Stomach (tissue), 9 donors: ENCODE measurements around the gene POLE. TPM values are rescaled to one million over a fixed set of nuclear protein-coding genes. Genes with fewer than 3 reads are reported as not detected.

Experiments used
- DNase-seq, 2 donors: peaks; one replicate each; pipeline versions ENCODE4 v3.0.0 to v3.0.0-alpha.2; 2013 to 2019
- H3K27ac ChIP-seq, 5 donors: fragments of 200-600 bp in 4 of 5; sonication (generic) in 4 of 5; one replicate each; pipeline ENCODE4 v1.5.1; 2013 to 2019; ENCODE audit warnings: mild to moderate bottlenecking in 1 of 5, moderate library complexity in 1 of 5
- H3K27me3 ChIP-seq, 3 donors: fragments of 200-600 bp; sonication (generic); one replicate each; pipeline ENCODE4 v1.5.1; 2017 to 2019; ENCODE audit warnings: mixed run types in 1 of 3
- H3K36me3 ChIP-seq, 4 donors: fragments of 200-600 bp; sonication (generic); 1 replicate in 3 of 4; 2 replicates in 1 of 4; pipeline ENCODE4 v1.5.1; 2016 to 2019
- H3K4me1 ChIP-seq, 4 donors: fragments of 200-600 bp; sonication (generic); one replicate each; pipeline ENCODE4 v1.5.1; 2016 to 2019
- H3K4me3 ChIP-seq, 4 donors: fragments of 200-600 bp; sonication (generic) in 3 of 4; one replicate each; pipeline ENCODE4 v1.5.1; 2016 to 2019; ENCODE audit warnings: mild to moderate bottlenecking in 1 of 4
- H3K9me3 ChIP-seq, 4 donors: fragments of 200-600 bp; sonication (generic); one replicate each; pipeline ENCODE4 v1.5.1; 2016 to 2019
- EP300 ChIP-seq: sonication (generic); formaldehyde crosslinking; IDR thresholded peaks from one replicate; pipeline ENCODE4 v1.6.1; 2017; ENCODE audit warnings: antibody characterized with exemption
- POLR2A ChIP-seq, 4 donors: fragments of 450-650 bp; IDR thresholded peaks; one replicate each; pipeline ENCODE4 v1.6.1; 2016; ENCODE audit warnings: antibody characterized with exemption in 4 of 4, control low read depth in 2 of 4, mild to moderate bottlenecking in 1 of 4, moderate library complexity in 1 of 4
- POLR2AphosphoS5 ChIP-seq, 3 donors: sonication (generic); formaldehyde crosslinking; IDR thresholded peaks; one replicate each; pipeline ENCODE4 v1.6.1; 2016; ENCODE audit warnings: antibody characterized with exemption in 3 of 3
- WGBS, 5 donors: extraction: QIAGEN DNeasy Blood & Tissue Kit in 3 of 5; methylation state at CpG; one replicate each; pipeline versions ENCODE4 v1.1.5 to v1.1.7; 2013 to 2018; 5-methylcytosine and 5-hydroxymethylcytosine counted together
- intact Hi-C: fragments of 100-400 bp; cut with DNase I; formaldehyde crosslinking; loops from one replicate; pipeline ENCODE4 v1.15.1; 2023; ENCODE audit warnings: low total_unique reads
- polyA plus RNA-seq, 3 donors: library from polyadenylated mRNA; stranded (reverse); fragments of 200-250 nt; gene quantifications; one replicate each; pipeline ENCODE4 v1.2.3, GENCODE V29; 2013
- total RNA-seq, 5 donors: library from RNA; depleted of rRNA; stranded (reverse); fragments of >200 nt; gene quantifications; one replicate each; pipeline versions ENCODE4 v1.1.0 to v1.2.3, GENCODE V29; 2014 to 2016
- TF ChIP-seq, protein P1 (sequence below), 7 experiments: fragments of 450-650 bp in 4 of 7; fragments of 200-600 bp in 3 of 7; sonication (generic) in 3 of 7; IDR thresholded peaks; one replicate each; pipeline ENCODE4 v1.5.1; 2016 to 2019; ENCODE audit warnings: antibody characterized with exemption in 7 of 7, control low read depth in 2 of 7, mild to moderate bottlenecking in 1 of 7
- donor health status: healthy with polysubstance abuse.
- donor health status: Bipolar disorder and iron deficiency.
- donor health status: healthy.

The POLE gene
- total and polyA plus RNA-seq, 8 donors = 12.7 to 144 (median 43.3) TPM

GRCh38 chr12:132672116-132672515 lies 15.0 kb downstream of the POLE start:
- WGBS, 5 donors = 84 to 90% (median 86%) methylated on average over 14 to 16 of the region's 16 CpGs
- Histone ChIP-seq H3K4me1 (no peaks in the 10 kb centered on the region), H3K27ac (no peak overlapping the region), H3K27me3 (no peaks in the 10 kb centered on the region), H3K9me3 (no peaks in the 10 kb centered on the region), H3K4me3 (no peak overlapping the region), H3K36me3 (peaks cover 54 to 98% (median 98%) of the 10 kb centered on the region in 4 donors)
- no peak for DNase-seq
- intact Hi-C loops = no loop called here
- TF ChIP-seq EP300 (no peak), POLR2A (IDR thresholded peaks at IDR 0.05) (no peak), POLR2AphosphoS5 (IDR thresholded peaks at IDR 0.05) (no peak)
- TF ChIP-seq, protein P1, sequence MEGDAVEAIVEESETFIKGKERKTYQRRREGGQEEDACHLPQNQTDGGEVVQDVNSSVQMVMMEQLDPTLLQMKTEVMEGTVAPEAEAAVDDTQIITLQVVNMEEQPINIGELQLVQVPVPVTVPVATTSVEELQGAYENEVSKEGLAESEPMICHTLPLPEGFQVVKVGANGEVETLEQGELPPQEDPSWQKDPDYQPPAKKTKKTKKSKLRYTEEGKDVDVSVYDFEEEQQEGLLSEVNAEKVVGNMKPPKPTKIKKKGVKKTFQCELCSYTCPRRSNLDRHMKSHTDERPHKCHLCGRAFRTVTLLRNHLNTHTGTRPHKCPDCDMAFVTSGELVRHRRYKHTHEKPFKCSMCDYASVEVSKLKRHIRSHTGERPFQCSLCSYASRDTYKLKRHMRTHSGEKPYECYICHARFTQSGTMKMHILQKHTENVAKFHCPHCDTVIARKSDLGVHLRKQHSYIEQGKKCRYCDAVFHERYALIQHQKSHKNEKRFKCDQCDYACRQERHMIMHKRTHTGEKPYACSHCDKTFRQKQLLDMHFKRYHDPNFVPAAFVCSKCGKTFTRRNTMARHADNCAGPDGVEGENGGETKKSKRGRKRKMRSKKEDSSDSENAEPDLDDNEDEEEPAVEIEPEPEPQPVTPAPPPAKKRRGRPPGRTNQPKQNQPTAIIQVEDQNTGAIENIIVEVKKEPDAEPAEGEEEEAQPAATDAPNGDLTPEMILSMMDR (IDR thresholded peaks at IDR 0.05) = no peak

GRCh38 chr12:132669166-132669879 lies 17.8 kb downstream of the POLE start:
- TF ChIP-seq EP300 = no peak
- no peak for TF ChIP-seq POLR2AphosphoS5 (IDR thresholded peaks at IDR 0.05)
- TF ChIP-seq, protein P1 (IDR thresholded peaks at IDR 0.05) = no peak
- TF ChIP-seq POLR2A (IDR thresholded peaks at IDR 0.05) = no peak
- peaks cover 58 to 98% (median 98%) of the 10 kb centered on the region in 4 donors for H3K36me3 ChIP-seq
- intact Hi-C loops = no loop called here

DNA sequence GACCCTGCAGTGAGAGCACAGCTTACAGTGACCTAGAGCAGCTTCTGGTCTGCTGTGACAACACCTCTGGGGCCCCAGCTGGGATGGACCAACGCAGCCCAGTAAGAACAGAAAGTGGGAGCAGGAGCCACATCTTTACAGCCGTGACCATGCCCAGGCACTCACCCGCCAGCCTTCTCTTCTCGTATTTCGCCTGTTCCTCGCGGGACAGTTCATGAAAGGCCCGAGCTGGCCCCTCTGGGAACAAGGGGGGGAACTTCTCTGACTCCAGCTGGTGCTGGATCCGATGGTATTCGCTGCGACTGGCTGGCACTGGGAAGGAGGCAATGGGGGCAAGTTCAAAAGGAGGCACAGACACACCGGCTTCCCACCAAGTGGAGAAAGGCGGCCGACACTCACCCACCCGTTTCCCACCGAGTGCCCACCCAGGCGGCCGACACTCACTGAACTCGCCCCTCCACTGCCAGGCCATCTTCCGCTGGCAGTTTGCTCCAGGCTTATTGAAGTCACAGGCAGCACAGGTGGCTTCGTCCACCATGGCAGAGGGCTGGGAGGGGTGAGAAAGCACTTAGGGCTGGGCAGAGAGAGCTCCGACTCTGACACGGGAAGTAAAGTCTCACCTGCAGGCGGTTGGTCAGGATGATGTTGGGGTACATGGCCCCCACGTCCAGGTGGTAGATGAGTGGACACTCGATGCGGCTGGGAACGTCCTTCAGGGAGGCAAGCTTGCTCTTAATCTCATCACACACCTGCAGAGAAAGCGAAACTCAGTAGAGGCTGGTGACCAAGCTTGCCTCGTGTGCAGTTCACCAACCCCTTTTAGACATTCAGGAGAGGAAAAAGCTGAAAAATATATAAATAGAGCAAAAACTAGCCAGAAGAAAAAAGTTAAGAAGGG lies 18.7 kb downstream of the POLE start:
- DNase-seq = no peak
- WGBS, 5 donors = 94 to 98% (median 97%) methylated on average over 19 to 30 of the region's 30 CpGs

More at GRCh38 chr12:132669166-132669879, 17.8 kb downstream of the POLE start:
- no peaks in the 10 kb centered on the region for H3K27me3 ChIP-seq
- no peak overlapping the region for H3K27ac ChIP-seq
- no peaks in the 10 kb centered on the region for H3K4me1 ChIP-seq
- H3K9me3 ChIP-seq = no peaks in the 10 kb centered on the region
- 89 to 95% (median 91%) methylated on average over 17 of the region's 17 CpGs for WGBS, 5 donors
- DNase-seq = no peak
- H3K4me3 ChIP-seq = no peak overlapping the region

DNA sequence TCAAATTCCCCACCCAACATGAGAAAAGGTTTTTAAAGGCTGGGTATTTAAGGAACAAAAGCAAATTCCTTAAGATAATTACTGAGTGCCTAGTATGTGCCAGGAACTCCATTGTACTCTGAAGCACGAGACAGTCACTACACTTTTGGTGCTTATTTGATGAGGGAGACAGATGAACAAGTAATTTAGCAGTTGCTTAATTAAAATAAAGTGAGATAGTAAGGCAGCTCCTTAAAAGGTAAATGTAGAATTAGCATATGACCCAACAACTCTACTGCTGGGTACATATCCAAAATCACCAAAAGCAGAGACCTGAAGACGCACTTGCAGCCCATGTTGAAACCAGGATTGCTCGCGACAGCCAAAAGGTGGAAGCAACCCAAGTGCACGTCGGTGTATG lies 21.3 kb downstream of the POLE start:
- TF ChIP-seq POLR2A (IDR thresholded peaks at IDR 0.05) = no peak
- TF ChIP-seq, protein P1 (IDR thresholded peaks at IDR 0.05) = no peak
- TF ChIP-seq POLR2AphosphoS5 (IDR thresholded peaks at IDR 0.05) = no peak
- TF ChIP-seq EP300 = no peak
- no peak for DNase-seq
- Histone ChIP-seq H3K9me3 (no peaks in the 10 kb centered on the region), H3K27me3 (no peaks in the 10 kb centered on the region), H3K36me3 (peaks cover 72 to 100% (median 100%) of the 10 kb centered on the region in 4 donors), H3K27ac (no peak overlapping the region), H3K4me1 (no peaks in the 10 kb centered on the region), H3K4me3 (no peak overlapping the region)
- intact Hi-C loops = no loop called here
- 88 to 96% (median 91%) methylated on average over 6 of the region's 6 CpGs for WGBS, 5 donors

More for the DNA sequence above, 18.7 kb downstream of the POLE start:
- no peaks in the 10 kb centered on the region for H3K27me3 ChIP-seq
- H3K36me3 ChIP-seq = peaks cover 66 to 99% (median 99%) of the 10 kb centered on the region in 4 donors
- H3K4me1 ChIP-seq = no peaks in the 10 kb centered on the region
- H3K27ac ChIP-seq = no peak overlapping the region
- intact Hi-C loops = no loop called here
- TF ChIP-seq POLR2AphosphoS5 (IDR thresholded peaks at IDR 0.05) = no peak
- no peak for TF ChIP-seq POLR2A (IDR thresholded peaks at IDR 0.05)
- no peak for TF ChIP-seq EP300
- TF ChIP-seq, protein P1 (IDR thresholded peaks at IDR 0.05) = no peak
- no peaks in the 10 kb centered on the region for H3K9me3 ChIP-seq
- H3K4me3 ChIP-seq = no peak overlapping the region
